GM12878 (cell line): ENCODE data around the gene POLR1G. TPM values are rescaled to one million over a fixed set of nuclear protein-coding genes. Genes with fewer than 3 reads are reported as not detected.

ENCODE experiments used
- ATAC-seq: fragments of 200-7000 bp; cut with Tn5 transposase; 3 replicates; pipeline ENCODE4 v1.9.1; 2020; ENCODE audit warnings: mild to moderate bottlenecking, moderate library complexity
- BruUV-seq: library from RNA; stranded (reverse); fragments of 400-500 nt; replicated peaks from 2 replicates; lab custom pipeline; 2021; lab: Mats Ljungman, UMichigan
- CTCF ChIA-PET: fragments of 300-600 bp; sonication (Branson Sonifier 250); formaldehyde crosslinking; extraction: SDS; loops from one replicate; lab custom pipeline; 2021; ENCODE audit warnings: inconsistent platforms; lab: Yijun Ruan, JAX
- POLR2A ChIA-PET: fragments of 350-600 bp; formaldehyde crosslinking; extraction: SDS; loops from one replicate; lab custom pipeline; 2021; ENCODE audit warnings: inconsistent platforms; lab: Charles Lee
- RAD21 ChIA-PET: fragments of 300-600 bp; sonication (Branson Sonifier 250); formaldehyde crosslinking; loops from one replicate; lab custom pipeline; 2023; ENCODE audit warnings: antibody characterized with exemption; ENCODE audit not compliant: unreplicated experiment; lab: Charles Lee
- SMC1A ChIA-PET: fragments of 300-600 bp; sonication (Branson Sonifier 250); formaldehyde crosslinking; loops from one replicate; lab custom pipeline; 2023; ENCODE audit not compliant: unreplicated experiment, uncharacterized antibody; lab: Charles Lee
- DNase-seq: peaks from one replicate; pipeline ENCODE4 v3.0.0-alpha.2; 2011; ENCODE audit warnings: low read depth, low spot score
- FAIRE-seq: peaks from 3 replicates; lab custom pipeline; 2011; peaks lifted over from hg19 to GRCh38; lab: Jason Lieb, UNC
- H2AFZ ChIP-seq: 2 replicates; pipeline ENCODE4 v1.6.0; 2011; ENCODE audit warnings: low read depth, low read length, control low read depth; ENCODE audit not compliant: control insufficient read depth
- H3K27ac ChIP-seq: 2 replicates; pipeline ENCODE4 v1.5.1; 2011; ENCODE audit warnings: control low read depth; ENCODE audit not compliant: control insufficient read depth, insufficient read depth
- H3K27me3 ChIP-seq, 2 experiments: replicated peaks in 1 of 2; 2 replicates each; pipeline versions ENCODE4 v1.6.0 to v1.6.1; 2011; ENCODE audit warnings: low read length in 1 of 2; ENCODE audit not compliant: control insufficient read depth in 2 of 2, insufficient read depth in 2 of 2
- H3K36me3 ChIP-seq, 2 experiments: 2 replicates each; pipeline ENCODE4 v1.5.1; 2011; ENCODE audit warnings: low read length in 1 of 2; ENCODE audit not compliant: control insufficient read depth in 2 of 2, insufficient read depth in 2 of 2
- H3K4me1 ChIP-seq: 2 replicates; pipeline ENCODE4 v1.6.1; 2011; ENCODE audit warnings: mild to moderate bottlenecking, low read length, moderate library complexity, mixed read lengths; ENCODE audit not compliant: control insufficient read depth, insufficient read depth
- H3K4me2 ChIP-seq: 2 replicates; pipeline ENCODE4 v1.6.0; 2011; ENCODE audit warnings: control low read depth; ENCODE audit not compliant: control insufficient read depth, insufficient read depth
- H3K4me3 ChIP-seq: fragments of 200-600 bp; sonication (generic); 2 replicates; pipeline ENCODE4 v1.5.1; 2016
- H3K79me2 ChIP-seq: 2 replicates; pipeline ENCODE4 v1.6.0; 2011; ENCODE audit warnings: low read length; ENCODE audit not compliant: control insufficient read depth, insufficient read depth
- H3K9ac ChIP-seq: 2 replicates; pipeline ENCODE4 v1.8.0; 2011; ENCODE audit warnings: low read length, control low read depth, mixed read lengths; ENCODE audit not compliant: control insufficient read depth, insufficient read depth
- H3K9me3 ChIP-seq: replicated peaks from 3 replicates; pipeline ENCODE4 v1.5.1; 2011; ENCODE audit warnings: mild to moderate bottlenecking, low read length; ENCODE audit not compliant: control insufficient read depth, insufficient read depth
- H4K20me1 ChIP-seq: 2 replicates; pipeline ENCODE4 v1.6.0; 2011; ENCODE audit not compliant: control insufficient read depth, insufficient read depth
- CEBPB ChIP-seq, 2 experiments: fragments of 150-350 bp in 1 of 2; IDR thresholded peaks; 2 replicates each; pipeline ENCODE4 v1.6.1; 2012 to 2014; ENCODE audit warnings: low read depth in 2 of 2, low read length in 2 of 2, borderline replicate concordance in 1 of 2, inconsistent platforms in 1 of 2
- ETV6 ChIP-seq, 2 experiments: fragments of 450-650 bp in 1 of 2; IDR thresholded peaks in 1 of 2; conservative IDR thresholded peaks in 1 of 2; 2 replicates each; pipeline ENCODE4 v1.6.1; 2014; ENCODE audit warnings: antibody characterized with exemption in 1 of 2, borderline replicate concordance in 1 of 2, low read depth in 1 of 2, mild to moderate bottlenecking in 1 of 2, moderate library complexity in 1 of 2
- KDM1A ChIP-seq: fragments of 200-600 bp; sonication (generic); IDR thresholded peaks from 2 replicates; pipeline ENCODE4 v1.6.1; 2016; ENCODE audit warnings: borderline replicate concordance
- NFYB ChIP-seq: IDR thresholded peaks from 2 replicates; pipeline ENCODE4 v1.6.1; 2011; ENCODE audit warnings: low read depth, mild to moderate bottlenecking, low read length, improper control_type of control experiment, moderate library complexity; ENCODE audit not compliant: insufficient read depth
- NR2C2 ChIP-seq: IDR thresholded peaks from 2 replicates; pipeline ENCODE4 v1.6.1; 2011; ENCODE audit warnings: borderline replicate concordance, low read depth; ENCODE audit not compliant: control insufficient read depth, insufficient read length
- NR2F1 ChIP-seq: fragments of 450-650 bp; conservative IDR thresholded peaks from 2 replicates; pipeline ENCODE4 v1.6.1; 2017; ENCODE audit warnings: mild to moderate bottlenecking
- PAX8 ChIP-seq: fragments of 450-650 bp; IDR thresholded peaks from 2 replicates; pipeline ENCODE4 v1.6.1; 2017; ENCODE audit warnings: mild to moderate bottlenecking, moderate library complexity
- PML ChIP-seq: IDR thresholded peaks from 2 replicates; pipeline ENCODE4 v1.6.1; 2012; ENCODE audit warnings: low read length, inconsistent platforms
- RCOR1 ChIP-seq: conservative IDR thresholded peaks from 2 replicates; pipeline ENCODE4 v1.6.1; 2012; ENCODE audit warnings: low read depth, low read length, improper control_type of control experiment
- SMAD5 ChIP-seq: IDR thresholded peaks from 2 replicates; pipeline ENCODE4 v1.6.1; 2016; ENCODE audit warnings: antibody characterized with exemption, low read depth
- SMARCA5 ChIP-seq: fragments of 450-650 bp; IDR thresholded peaks from 2 replicates; pipeline ENCODE4 v1.6.1; 2017; ENCODE audit warnings: mild to moderate bottlenecking
- ZZZ3 ChIP-seq: IDR thresholded peaks from 2 replicates; pipeline ENCODE4 v1.6.1; 2011; ENCODE audit warnings: low read depth; ENCODE audit not compliant: control insufficient read depth, insufficient read length
- WGBS: methylation state at CpG from one replicate; pipeline ENCODE4 v1.1.6; 2016; ENCODE audit warnings: low lambda C conversion rate; ENCODE audit not compliant: insufficient replicate concordance, insufficient coverage; ENCODE audit errors: missing lambda C conversion rate; 5-methylcytosine and 5-hydroxymethylcytosine counted together
- in situ Hi-C: fragments of 300-500 bp; cut with MboI; formaldehyde crosslinking; loops from 9 replicates; pipeline ENCODE4 v1.14.3; 2018; ENCODE audit warnings: mixed read lengths
- intact Hi-C: fragments of 100-400 bp; cut with micrococcal nuclease; formaldehyde crosslinking; loops from one replicate; pipeline ENCODE4 v1.14.2; 2022; ENCODE audit not compliant: unreplicated experiment
- polyA plus RNA-seq, 11 experiments: library from polyadenylated mRNA; depleted of rRNA in 4 of 11; unstranded in 6 of 11; stranded (reverse) in 5 of 11; fragments of >200 nt; fragmentation: Nextera tagmentation in 4 of 11; fragmentation: Illumina TruSeq in 1 of 11; extraction: Ambion mirVana in 4 of 11; extraction: Trizol in 1 of 11; gene quantifications; 1 replicate in 1 of 11; 2 replicates in 10 of 11; pipeline versions ENCODE4 v1.2.1 to v1.2.3, GENCODE V29; 2011 to 2016; ENCODE audit warnings: inconsistent platforms in 2 of 11, missing spikeins in 2 of 11, low read depth in 1 of 11
- total RNA-seq, 4 experiments: library from RNA; depleted of rRNA in 3 of 4; stranded (reverse); fragments of >200 nt in 3 of 4; fragmentation: Illumina TruSeq in 1 of 4; extraction: Trizol in 1 of 4; gene quantifications; 2 replicates each; pipeline versions ENCODE4 v1.2.1 to v1.2.3, GENCODE V29; 2013 to 2021
- TF ChIP-seq, protein P1 (sequence below): IDR thresholded peaks from 2 replicates; pipeline ENCODE4 v1.6.1; 2011; ENCODE audit warnings: borderline replicate concordance, low read depth, mild to moderate bottlenecking, moderate library complexity, mixed read lengths, low read length; ENCODE audit not compliant: insufficient read depth; ENCODE audit errors: extremely low read length
- TF ChIP-seq, protein P2 (sequence below): fragments of 450-650 bp; IDR thresholded peaks from 2 replicates; pipeline ENCODE4 v1.6.1; 2017; ENCODE audit warnings: mild to moderate bottlenecking, low read depth, inconsistent platforms; ENCODE audit not compliant: poor library complexity, severe bottlenecking
- TF ChIP-seq, protein P3 (sequence below): IDR thresholded peaks from 2 replicates; pipeline ENCODE4 v1.6.1; 2011; ENCODE audit warnings: low read depth, low read length, improper control_type of control experiment, borderline replicate concordance
- TF ChIP-seq, protein P4 (sequence below): fragments of 450-650 bp; IDR thresholded peaks from 2 replicates; pipeline ENCODE4 v1.6.1; 2018; ENCODE audit warnings: mild to moderate bottlenecking, low read depth, moderate library complexity; ENCODE audit not compliant: partially characterized antibody

POLR1G gene
- total and polyA plus RNA-seq, 10 of the 15 experiments (the other 5 are each of a cell fraction or from before 2014, with no cell fraction given), result 2.0 to 30.9 (median 20.5) TPM

DNA sequence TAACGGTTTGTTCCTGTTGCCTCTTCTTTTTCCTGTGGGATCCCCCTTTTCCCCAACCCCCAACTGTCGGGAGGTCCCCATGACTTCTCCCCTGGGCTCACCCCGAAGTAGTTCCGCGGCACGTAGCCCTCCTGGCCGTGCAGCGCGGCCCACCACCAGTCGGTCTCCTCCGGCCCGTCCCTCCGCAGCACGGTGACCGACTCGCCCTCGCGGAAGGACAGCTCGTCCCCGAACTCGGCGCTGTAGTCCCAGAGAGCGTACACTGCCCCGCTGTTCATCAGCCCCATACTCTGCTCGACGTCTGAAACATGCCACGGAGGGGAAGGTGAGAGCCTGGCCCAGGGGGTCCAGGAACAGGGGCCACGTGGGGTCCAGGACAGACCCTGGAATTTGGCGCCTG lies 24.0 kb upstream of the POLR1G start:
- Histone ChIP-seq H3K27ac (no peak overlapping the region), H3K9me3 (no peaks in the 10 kb centered on the region), H3K4me2 (no peak overlapping the region), H3K4me1 (peaks cover 4% of the 10 kb centered on the region), H3K79me2 (no peaks in the 10 kb centered on the region), H4K20me1 (no peaks in the 10 kb centered on the region), H3K9ac (no peak overlapping the region), H2AFZ (no peak overlapping the region), H3K27me3 (peaks cover 0 to 3% of the 10 kb centered on the region in 2 experiments; a peak in 2 of 4 replicates), H3K36me3 (no peaks in the 10 kb centered on the region), H3K4me3 (no peak overlapping the region)
- TF ChIP-seq NR2C2 (no peak), RCOR1 (no peak), NFYB (no peak), ZZZ3 (no peak), NR2F1 (no peak), ETV6 (conservative IDR thresholded peaks at IDR 0.05 in 1 of 2, IDR thresholded peaks at IDR 0.05 in 1 of 2; ENCODE audit: borderline replicate concordance in 1 of 2, low read depth in 1 of 2) (no peak), PML (no peak), KDM1A (no peak), CEBPB (IDR thresholded peaks at IDR 0.05; ENCODE audit: borderline replicate concordance in 1 of 2, low read depth in 2 of 2, low read length in 2 of 2) (no peak), PAX8 (no peak), SMAD5 (no peak), SMARCA5 (no peak)
- TF ChIP-seq, protein P1, sequence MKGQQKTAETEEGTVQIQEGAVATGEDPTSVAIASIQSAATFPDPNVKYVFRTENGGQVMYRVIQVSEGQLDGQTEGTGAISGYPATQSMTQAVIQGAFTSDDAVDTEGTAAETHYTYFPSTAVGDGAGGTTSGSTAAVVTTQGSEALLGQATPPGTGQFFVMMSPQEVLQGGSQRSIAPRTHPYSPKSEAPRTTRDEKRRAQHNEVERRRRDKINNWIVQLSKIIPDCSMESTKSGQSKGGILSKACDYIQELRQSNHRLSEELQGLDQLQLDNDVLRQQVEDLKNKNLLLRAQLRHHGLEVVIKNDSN, result no peak
- TF ChIP-seq, protein P2, sequence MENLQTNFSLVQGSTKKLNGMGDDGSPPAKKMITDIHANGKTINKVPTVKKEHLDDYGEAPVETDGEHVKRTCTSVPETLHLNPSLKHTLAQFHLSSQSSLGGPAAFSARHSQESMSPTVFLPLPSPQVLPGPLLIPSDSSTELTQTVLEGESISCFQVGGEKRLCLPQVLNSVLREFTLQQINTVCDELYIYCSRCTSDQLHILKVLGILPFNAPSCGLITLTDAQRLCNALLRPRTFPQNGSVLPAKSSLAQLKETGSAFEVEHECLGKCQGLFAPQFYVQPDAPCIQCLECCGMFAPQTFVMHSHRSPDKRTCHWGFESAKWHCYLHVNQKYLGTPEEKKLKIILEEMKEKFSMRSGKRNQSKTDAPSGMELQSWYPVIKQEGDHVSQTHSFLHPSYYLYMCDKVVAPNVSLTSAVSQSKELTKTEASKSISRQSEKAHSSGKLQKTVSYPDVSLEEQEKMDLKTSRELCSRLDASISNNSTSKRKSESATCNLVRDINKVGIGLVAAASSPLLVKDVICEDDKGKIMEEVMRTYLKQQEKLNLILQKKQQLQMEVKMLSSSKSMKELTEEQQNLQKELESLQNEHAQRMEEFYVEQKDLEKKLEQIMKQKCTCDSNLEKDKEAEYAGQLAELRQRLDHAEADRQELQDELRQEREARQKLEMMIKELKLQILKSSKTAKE, result no peak
- TF ChIP-seq, protein P3, sequence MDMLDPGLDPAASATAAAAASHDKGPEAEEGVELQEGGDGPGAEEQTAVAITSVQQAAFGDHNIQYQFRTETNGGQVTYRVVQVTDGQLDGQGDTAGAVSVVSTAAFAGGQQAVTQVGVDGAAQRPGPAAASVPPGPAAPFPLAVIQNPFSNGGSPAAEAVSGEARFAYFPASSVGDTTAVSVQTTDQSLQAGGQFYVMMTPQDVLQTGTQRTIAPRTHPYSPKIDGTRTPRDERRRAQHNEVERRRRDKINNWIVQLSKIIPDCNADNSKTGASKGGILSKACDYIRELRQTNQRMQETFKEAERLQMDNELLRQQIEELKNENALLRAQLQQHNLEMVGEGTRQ, result no peak
- TF ChIP-seq, protein P4, sequence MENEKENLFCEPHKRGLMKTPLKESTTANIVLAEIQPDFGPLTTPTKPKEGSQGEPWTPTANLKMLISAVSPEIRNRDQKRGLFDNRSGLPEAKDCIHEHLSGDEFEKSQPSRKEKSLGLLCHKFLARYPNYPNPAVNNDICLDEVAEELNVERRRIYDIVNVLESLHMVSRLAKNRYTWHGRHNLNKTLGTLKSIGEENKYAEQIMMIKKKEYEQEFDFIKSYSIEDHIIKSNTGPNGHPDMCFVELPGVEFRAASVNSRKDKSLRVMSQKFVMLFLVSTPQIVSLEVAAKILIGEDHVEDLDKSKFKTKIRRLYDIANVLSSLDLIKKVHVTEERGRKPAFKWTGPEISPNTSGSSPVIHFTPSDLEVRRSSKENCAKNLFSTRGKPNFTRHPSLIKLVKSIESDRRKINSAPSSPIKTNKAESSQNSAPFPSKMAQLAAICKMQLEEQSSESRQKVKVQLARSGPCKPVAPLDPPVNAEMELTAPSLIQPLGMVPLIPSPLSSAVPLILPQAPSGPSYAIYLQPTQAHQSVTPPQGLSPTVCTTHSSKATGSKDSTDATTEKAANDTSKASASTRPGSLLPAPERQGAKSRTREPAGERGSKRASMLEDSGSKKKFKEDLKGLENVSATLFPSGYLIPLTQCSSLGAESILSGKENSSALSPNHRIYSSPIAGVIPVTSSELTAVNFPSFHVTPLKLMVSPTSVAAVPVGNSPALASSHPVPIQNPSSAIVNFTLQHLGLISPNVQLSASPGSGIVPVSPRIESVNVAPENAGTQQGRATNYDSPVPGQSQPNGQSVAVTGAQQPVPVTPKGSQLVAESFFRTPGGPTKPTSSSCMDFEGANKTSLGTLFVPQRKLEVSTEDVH, result no peak
- DNase-seq (no peak), FAIRE-seq (no peak), ATAC-seq (no peak)
- 87% methylated on average over 29 of the region's 29 CpGs for WGBS
- ChIA-PET POLR2A (no interaction called here), CTCF (interaction anchor here (0.6 to 0.8 kb wide), 2 partner anchors 97 to 596 kb away, joined by 3 read pairs; no protein-coding TSS in a partner anchor), SMC1A (no interaction called here), RAD21 (no interaction called here)
- intact Hi-C loops (no loop called here), in situ Hi-C loops (no loop called here)
- BruUV-seq, result no TSS peak
